RWPE1 (cell line): ENCODE results near the gene TIMM29.
A peak's percentile ranks its signal among the peaks of the same experiment; 100 is the strongest.

Source experiments
- CTCF ChIA-PET: fragments of 350-600 bp; sonication (Branson Sonifier 250); formaldehyde crosslinking; extraction: SDS; loops from one replicate; lab custom pipeline; 2021; lab: Yijun Ruan, JAX
- POLR2A ChIA-PET: fragments of 400-600 bp; formaldehyde crosslinking; extraction: SDS; loops from one replicate; lab custom pipeline; 2020; ENCODE audit warnings: antibody characterized with exemption; ENCODE audit not compliant: low non-redundant PET; lab: Yijun Ruan, JAX
- DNase-seq: peaks from one replicate; pipeline ENCODE4 v3.0.0; 2012; ENCODE audit warnings: low spot score
- H3K27ac ChIP-seq: fragments of 450-650 bp; 2 replicates; pipeline ENCODE4 v1.5.1; 2017
- CTCF ChIP-seq: fragments of 450-650 bp; conservative IDR thresholded peaks from 2 replicates; pipeline ENCODE4 v1.5.1; 2017; ENCODE audit warnings: low read depth, mild to moderate bottlenecking

Gene TIMM29

GRCh38 chr19:10964903-10965302, 36.3 kb downstream of the TIMM29 start:
- DNase-seq = no peak
- ChIA-PET CTCF (interaction anchor here (0.6 kb wide), 1 partner anchor 13 kb away, joined by 5 read pairs; no protein-coding TSS in a partner anchor), POLR2A (interaction anchor here (0.7 kb wide), 1 partner anchor 26 kb away, joined by 3 read pairs; no protein-coding TSS in a partner anchor)
- H3K27ac ChIP-seq = peak overlapping the region; percentile 30
- TF ChIP-seq CTCF = no peak

GRCh38 chr19:10965398-10965797, 36.8 kb downstream of the TIMM29 start:
- CTCF ChIA-PET = interaction anchor here (1.2 kb wide), 1 partner anchor 23 kb away, joined by 3 read pairs; no protein-coding TSS in a partner anchor
- POLR2A ChIA-PET = no interaction called here
- no peak for DNase-seq
- no peak overlapping the region for H3K27ac ChIP-seq
- no peak for TF ChIP-seq CTCF

- POLR2A ChIA-PET = interaction anchor here (0.8 kb wide), 1 partner anchor 311 kb away, joined by 3 read pairs; no protein-coding TSS in a partner anchor
- no peak for DNase-seq
- TF ChIP-seq CTCF = no peak
- H3K27ac ChIP-seq = peak overlapping the region; percentile 33
- CTCF ChIA-PET = interaction anchor here (0.7 to 1.2 kb wide), 2 partner anchors 25 to 106 kb away, joined by 3 read pairs; no protein-coding TSS in a partner anchor
Measured at GRCh38 chr19:10966809-10967208, 38.2 kb downstream of the TIMM29 start.

- DNase-seq = no peak
- no peak for TF ChIP-seq CTCF
- POLR2A ChIA-PET = no interaction called here
- H3K27ac ChIP-seq = peak overlapping the region; percentile 60
- CTCF ChIA-PET = interaction anchor here (0.7 to 1.8 kb wide), 3 partner anchors 27 to 33 kb away, joined by 3 to 8 read pairs (median 4); no protein-coding TSS in a partner anchor
Measured at GRCh38 chr19:10968527-10969135, 40.0 kb downstream of the TIMM29 start.

GRCh38 chr19:10971107-10971726, 42.6 kb downstream of the TIMM29 start:
- ChIA-PET POLR2A (no interaction called here), CTCF (interaction anchor here (0.6 to 0.7 kb wide), 3 partner anchors 35 to 69 kb away, joined by 4 to 5 read pairs (median 4); no protein-coding TSS in a partner anchor)
- TF ChIP-seq CTCF = no peak
- H3K27ac ChIP-seq = no peak overlapping the region; the same call in 1 of the 2 replicates
- DNase-seq = no peak

- DNase-seq = no peak
- ChIA-PET POLR2A (no interaction called here), CTCF (interaction anchor here (0.7 to 0.8 kb wide), 2 partner anchors 63 to 70 kb away, joined by 3 to 4 read pairs; no protein-coding TSS in a partner anchor)
- peak overlapping the region; percentile 53 for H3K27ac ChIP-seq
- no peak for TF ChIP-seq CTCF
Measured at GRCh38 chr19:10975374-10976130, 46.9 kb downstream of the TIMM29 start.
